Osteoblast (primary cell): ENCODE results near the gene ATF7IP. TPM values are rescaled to one million over a fixed set of nuclear protein-coding genes. Genes with fewer than 3 reads are reported as not detected.
"Not testable (repeated sequence)": the region's sequence is repeated elsewhere in the genome, so short reads cannot be mapped to it uniquely, and the experiment has no call there.

Source experiments
- DNase-seq: peaks from one replicate; pipeline ENCODE4 v3.0.0; 2011; ENCODE audit warnings: low spot score, mixed read lengths; ENCODE audit not compliant: insufficient read length; ENCODE audit errors: missing footprints
- H2AFZ ChIP-seq: 2 replicates; pipeline ENCODE4 v1.6.0; 2011; ENCODE audit warnings: mild to moderate bottlenecking, low read length
- H3K27ac ChIP-seq: 2 replicates; pipeline ENCODE4 v1.5.1; 2011; ENCODE audit warnings: mild to moderate bottlenecking, low read depth, low read length, moderate library complexity
- H3K27me3 ChIP-seq: 2 replicates; pipeline ENCODE4 v1.6.0; 2012; ENCODE audit warnings: mild to moderate bottlenecking, control low read depth, inconsistent platforms, low read length, moderate library complexity; ENCODE audit not compliant: insufficient read depth
- H3K36me3 ChIP-seq: 2 replicates; pipeline ENCODE4 v1.5.1; 2011; ENCODE audit warnings: mild to moderate bottlenecking, low read length, control low read depth, moderate library complexity; ENCODE audit not compliant: insufficient read depth
- H3K4me1 ChIP-seq: 2 replicates; pipeline ENCODE4 v1.5.1; 2011; ENCODE audit warnings: mild to moderate bottlenecking, low read length, control low read depth, moderate library complexity; ENCODE audit not compliant: insufficient read depth
- H3K4me2 ChIP-seq: 2 replicates; pipeline ENCODE4 v1.6.0; 2011; ENCODE audit warnings: mild to moderate bottlenecking, low read length; ENCODE audit not compliant: insufficient read depth
- H3K4me3 ChIP-seq: fragments of 200-600 bp; sonication (generic); 3 replicates; pipeline ENCODE4 v1.5.1; 2012; ENCODE audit warnings: mild to moderate bottlenecking, low read length, inconsistent platforms; ENCODE audit not compliant: insufficient read depth
- H3K79me2 ChIP-seq: 2 replicates; pipeline ENCODE4 v1.6.0; 2012; ENCODE audit warnings: mild to moderate bottlenecking, low read length, control low read depth, inconsistent platforms; ENCODE audit not compliant: insufficient read depth
- H3K9me3 ChIP-seq: 2 replicates; pipeline ENCODE4 v1.5.1; 2011; ENCODE audit warnings: low read depth, low read length, control low read depth
- H4K20me1 ChIP-seq: 2 replicates; pipeline ENCODE4 v1.6.0; 2012; ENCODE audit warnings: mild to moderate bottlenecking, low read length, control low read depth; ENCODE audit not compliant: insufficient read depth
- CTCF ChIP-seq: IDR thresholded peaks from 2 replicates; pipeline ENCODE4 v1.5.1; 2011; ENCODE audit warnings: mild to moderate bottlenecking, low read depth, low read length, moderate library complexity; ENCODE audit errors: extremely low read depth
- total RNA-seq: library from RNA; depleted of rRNA; stranded (reverse); fragments of >200 nt; gene quantifications from 2 replicates; pipeline ENCODE4 v1.2.3, GENCODE V29; 2012

The ATF7IP gene
- 29.3 and 32.7 TPM in 2 replicates for total RNA-seq

GRCh38 chr12:14365294-14366208 lies at the start of gene ATF7IP:
Gene ATF7IP, plus strand, starts transcription at chr12:14365682. Its CDS starts 58,234 bp downstream, at chr12:14423916.
- H3K27ac ChIP-seq = peak within 1 kb of the TSS; percentile 90
- peak within 1 kb of the TSS; percentile 84 for H3K4me2 ChIP-seq

GRCh38 chr12:14317362-14318146 lies 47.9 kb upstream of the ATF7IP start:
- DNase-seq = peak; percentile 29
- no peak overlapping the region for H3K4me2 ChIP-seq

More at GRCh38 chr12:14365294-14366208, at the start of gene ATF7IP:
- peak; percentile 99 for DNase-seq
- TF ChIP-seq CTCF = peak; percentile 34
- H3K36me3 ChIP-seq = no peaks in the 10 kb centered on the region
- H2AFZ ChIP-seq = peak within 1 kb of the TSS; percentile 94
- peaks cover 14% of the 10 kb centered on the region for H3K4me1 ChIP-seq
- H3K9me3 ChIP-seq = no peaks in the 10 kb centered on the region
- no peaks in the 10 kb centered on the region for H4K20me1 ChIP-seq
- H3K79me2 ChIP-seq = peaks cover 46% of the 10 kb centered on the region
- H3K27me3 ChIP-seq = no peaks in the 10 kb centered on the region
- H3K4me3 ChIP-seq = peak within 1 kb of the TSS; percentile 84

GRCh38 chr12:14319704-14320427 lies 45.6 kb upstream of the ATF7IP start:
- H3K4me1 ChIP-seq, H3K9me3 ChIP-seq: not testable (repeated sequence)
- DNase-seq = peak; percentile 48

More at GRCh38 chr12:14317362-14318146, 47.9 kb upstream of the ATF7IP start:
- no peaks in the 10 kb centered on the region for H3K79me2 ChIP-seq
- no peak overlapping the region for H3K4me3 ChIP-seq
- TF ChIP-seq CTCF = no peak
- no peaks in the 10 kb centered on the region for H3K4me1 ChIP-seq
- H2AFZ ChIP-seq = no peak overlapping the region
- no peak overlapping the region for H3K27ac ChIP-seq
- H3K27me3 ChIP-seq = no peaks in the 10 kb centered on the region
- no peaks in the 10 kb centered on the region for H3K36me3 ChIP-seq
- H3K9me3 ChIP-seq = no peaks in the 10 kb centered on the region
- H4K20me1 ChIP-seq = no peaks in the 10 kb centered on the region

GRCh38 chr12:14322403-14322802 lies 43.1 kb upstream of the ATF7IP start:
- no peaks in the 10 kb centered on the region for H3K36me3 ChIP-seq
- no peaks in the 10 kb centered on the region for H3K9me3 ChIP-seq
- H3K4me2 ChIP-seq = no peak overlapping the region
- H4K20me1 ChIP-seq = no peaks in the 10 kb centered on the region
- H3K4me1 ChIP-seq = no peaks in the 10 kb centered on the region
- H3K27ac ChIP-seq = no peak overlapping the region
- no peak for TF ChIP-seq CTCF
- no peaks in the 10 kb centered on the region for H3K79me2 ChIP-seq
- no peaks in the 10 kb centered on the region for H3K27me3 ChIP-seq
- DNase-seq = peak; percentile 70
- no peak overlapping the region for H2AFZ ChIP-seq
- H3K4me3 ChIP-seq = no peak overlapping the region

More at GRCh38 chr12:14319704-14320427, 45.6 kb upstream of the ATF7IP start:
- not testable (repeated sequence) for H4K20me1 ChIP-seq, H3K4me2 ChIP-seq, H3K4me3 ChIP-seq, H3K36me3 ChIP-seq, H3K27me3 ChIP-seq, H3K27ac ChIP-seq, H2AFZ ChIP-seq, H3K79me2 ChIP-seq
